ENCODE measurements around the gene SHQ1. TPM values are rescaled to one million over a fixed set of nuclear protein-coding genes. Genes with fewer than 3 reads are reported as not detected.

The SHQ1 gene
- total and polyA plus RNA-seq, 9 of the 15 experiments (the other 6 are each of a cell fraction or from before 2014, with no cell fraction given) = 9.2 to 25.0 (median 14.1) TPM

DNA sequence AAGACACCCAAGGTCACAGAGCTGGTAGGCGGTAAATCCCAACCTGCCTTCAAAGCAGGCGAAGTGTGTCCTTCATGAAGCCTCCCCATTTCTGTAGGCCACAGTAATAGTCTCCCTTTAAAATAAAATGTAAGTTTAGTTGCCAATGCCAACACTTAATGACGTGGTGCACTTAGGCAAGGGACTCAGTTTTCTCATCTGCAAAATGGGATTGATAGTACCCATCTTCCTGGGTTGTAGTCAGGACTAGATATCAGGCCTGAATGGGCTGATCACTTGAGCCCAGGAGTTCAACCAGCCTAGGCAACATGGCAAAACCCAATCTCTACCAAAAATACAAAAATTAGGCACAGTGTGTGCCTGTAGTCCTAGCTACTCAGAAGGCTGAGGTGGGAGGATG is 114.6 kb downstream of the SHQ1 start:
- no peak overlapping the region for H2AFZ ChIP-seq (ENCODE audit: low read depth, low read length)
- H3K36me3 ChIP-seq (ENCODE audit: control insufficient read depth, insufficient read depth, low read length) = no peaks in the 10 kb centered on the region
- no peaks in the 10 kb centered on the region for H3K9me3 ChIP-seq (replicated peaks; ENCODE audit: control insufficient read depth, insufficient read depth, low read depth, low read length)
- no peak overlapping the region for H3K4me2 ChIP-seq (ENCODE audit: insufficient read depth, low read length)
- ATAC-seq (no peak), FAIRE-seq (no peak), DNase-seq (ENCODE audit: extremely low read depth in 1 of 4, low spot score in 3 of 4) (no peak)
- no peak overlapping the region for H3K4me3 ChIP-seq
- no peak overlapping the region for H3K9ac ChIP-seq (ENCODE audit: insufficient read depth in 1 of 2, low read depth in 2 of 2, low read length in 2 of 2)
- no peaks in the 10 kb centered on the region for H3K9me1 ChIP-seq (ENCODE audit: control insufficient read depth, insufficient read depth, low read length)
- H3K79me2 ChIP-seq (ENCODE audit: control insufficient read depth, insufficient read depth, low read length) = no peaks in the 10 kb centered on the region
- WGBS (ENCODE audit: insufficient coverage, low coverage, missing lambda C conversion rate) = 63% methylated on average over 3 of the region's 3 CpGs
- BruUV-seq (replicated peaks) = no TSS peak
- no peak overlapping the region for H3K27ac ChIP-seq (ENCODE audit: extremely low read depth, low read depth, low read length)
- in situ Hi-C loops (cut with MboI) = no loop called here
- ChIA-PET POLR2A (no interaction called here), CTCF (ENCODE audit: low intra/inter-chr PET ratio) (no interaction called here)
- H4K20me1 ChIP-seq (replicated peaks; ENCODE audit: control insufficient read depth, insufficient read depth, low read length) = no peaks in the 10 kb centered on the region
- intact Hi-C loops (cut with micrococcal nuclease) = no loop called here
- H3K4me1 ChIP-seq (replicated peaks in 1 of 2; ENCODE audit: control insufficient read depth in 2 of 2, insufficient read depth in 2 of 2, low read length in 2 of 2) = peaks cover 6 to 10% of the 10 kb centered on the region in 2 experiments; a peak in 4 of 5 replicates
- no peaks in the 10 kb centered on the region for H3K27me3 ChIP-seq (ENCODE audit: control insufficient read depth in 2 of 2, insufficient read depth in 2 of 2, low read length in 2 of 2)
- TF ChIP-seq RFX5 (IDR thresholded peaks at IDR 0.05; ENCODE audit: low read depth, low read length) (no peak), POLR2B (IDR thresholded peaks at IDR 0.05; ENCODE audit: low read depth, partially characterized antibody) (no peak), KAT8 (IDR thresholded peaks at IDR 0.05; ENCODE audit: low read depth) (no peak), ZNF274 (IDR thresholded peaks at IDR 0.05; ENCODE audit: borderline replicate concordance, low read depth, low read length) (no peak), RCOR1 (IDR thresholded peaks at IDR 0.05; ENCODE audit: borderline replicate concordance in 1 of 2, low read depth in 2 of 2, low read length in 2 of 2) (0 out of 4 replicates have a peak, but pooled peaks of 1 of the 2 experiments have one; percentile 16), ZNF140 (CRISPR knock-in tag; IDR thresholded peaks at IDR 0.05) (no peak), EP300 (IDR thresholded peaks at IDR 0.05; ENCODE audit: low read length) (no peak), NR1H2 (CRISPR knock-in tag; IDR thresholded peaks at IDR 0.05) (no peak), ZNF121 (CRISPR knock-in tag; conservative IDR thresholded peaks at IDR 0.05) (no peak), KDM1A (IDR thresholded peaks at IDR 0.05) (peak in 1 of 2 experiments; percentile 64; a peak in 1 of 4 replicates), HNRNPLL (IDR thresholded peaks at IDR 0.05; ENCODE audit: low read depth, low read length, poor library complexity, severe bottlenecking) (no peak), RBM25 (IDR thresholded peaks at IDR 0.05; ENCODE audit: low read depth, low read length, severe bottlenecking) (peak; percentile 69), HDAC2 (IDR thresholded peaks at IDR 0.05) (peak; percentile 23; the same call in 1 of the 2 replicates), RAD51 (IDR thresholded peaks at IDR 0.05; ENCODE audit: borderline replicate concordance, low read depth) (no peak), SPI1 (IDR thresholded peaks at IDR 0.05; ENCODE audit: borderline replicate concordance, low read depth, low read length) (no peak), BCOR (IDR thresholded peaks at IDR 0.05) (peak; percentile 85)
- TF ChIP-seq, protein P1, sequence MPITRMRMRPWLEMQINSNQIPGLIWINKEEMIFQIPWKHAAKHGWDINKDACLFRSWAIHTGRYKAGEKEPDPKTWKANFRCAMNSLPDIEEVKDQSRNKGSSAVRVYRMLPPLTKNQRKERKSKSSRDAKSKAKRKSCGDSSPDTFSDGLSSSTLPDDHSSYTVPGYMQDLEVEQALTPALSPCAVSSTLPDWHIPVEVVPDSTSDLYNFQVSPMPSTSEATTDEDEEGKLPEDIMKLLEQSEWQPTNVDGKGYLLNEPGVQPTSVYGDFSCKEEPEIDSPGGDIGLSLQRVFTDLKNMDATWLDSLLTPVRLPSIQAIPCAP (CRISPR knock-in tag; IDR thresholded peaks at IDR 0.05; ENCODE audit: borderline replicate concordance) = no peak
- TF ChIP-seq, protein P2, sequence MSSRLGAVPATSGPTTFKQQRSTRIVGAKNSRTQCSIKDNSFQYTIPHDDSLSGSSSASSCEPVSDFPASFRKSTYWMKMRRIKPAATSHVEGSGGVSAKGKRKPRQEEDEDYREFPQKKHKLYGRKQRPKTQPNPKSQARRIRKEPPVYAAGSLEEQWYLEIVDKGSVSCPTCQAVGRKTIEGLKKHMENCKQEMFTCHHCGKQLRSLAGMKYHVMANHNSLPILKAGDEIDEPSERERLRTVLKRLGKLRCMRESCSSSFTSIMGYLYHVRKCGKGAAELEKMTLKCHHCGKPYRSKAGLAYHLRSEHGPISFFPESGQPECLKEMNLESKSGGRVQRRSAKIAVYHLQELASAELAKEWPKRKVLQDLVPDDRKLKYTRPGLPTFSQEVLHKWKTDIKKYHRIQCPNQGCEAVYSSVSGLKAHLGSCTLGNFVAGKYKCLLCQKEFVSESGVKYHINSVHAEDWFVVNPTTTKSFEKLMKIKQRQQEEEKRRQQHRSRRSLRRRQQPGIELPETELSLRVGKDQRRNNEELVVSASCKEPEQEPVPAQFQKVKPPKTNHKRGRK (tag; IDR thresholded peaks at IDR 0.05) = no peak
